ENCODE data around the gene TLR10. TPM values are rescaled to one million over a fixed set of nuclear protein-coding genes. Genes with fewer than 3 reads are reported as not detected.

The TLR10 gene
- total RNA-seq, 1 experiment from 2014 or later, result 0.30 TPM

DNA sequence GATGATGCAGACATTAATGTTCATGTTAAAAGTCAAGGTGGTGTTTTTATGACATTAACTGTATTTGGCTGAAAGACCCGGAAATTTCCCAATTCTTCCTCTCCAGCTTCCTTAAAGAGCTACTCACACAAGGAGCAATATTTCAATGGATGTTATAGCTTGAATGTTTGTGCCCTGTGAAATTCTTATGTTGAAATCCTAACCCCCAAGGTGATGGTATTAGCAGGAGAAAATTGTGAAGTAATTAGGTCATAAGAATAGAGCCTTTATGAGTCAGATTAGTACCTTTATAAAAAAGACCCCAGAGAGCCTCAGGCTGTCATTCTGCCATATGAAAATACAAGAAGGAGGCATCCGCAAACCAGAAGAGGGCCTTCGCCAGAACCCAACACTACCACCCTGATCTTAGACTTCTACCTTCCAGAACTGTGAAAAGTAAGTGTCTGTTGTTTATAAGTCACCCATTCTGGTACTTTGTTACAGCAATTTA is 18.2 kb upstream of the TLR10 start:
- H3K4me3 ChIP-seq (replicated peaks in 1 of 2; ENCODE audit: low read depth in 1 of 2, low read length in 2 of 2), result no peak overlapping the region
- no peaks in the 10 kb centered on the region for H3K9me3 ChIP-seq (ENCODE audit: control insufficient read depth in 1 of 2, insufficient read depth in 1 of 2, low read depth in 1 of 2, low read length in 2 of 2)
- no peak overlapping the region for H3K9ac ChIP-seq (ENCODE audit: low read length)
- H3K27me3 ChIP-seq (ENCODE audit: insufficient read depth, low read length), result no peaks in the 10 kb centered on the region
- ATAC-seq (no peak), DNase-seq (ENCODE audit: low read depth, low spot score) (no peak)
- RAD21 ChIA-PET (ENCODE audit: low non-redundant PET in 1 of 2, low total read pairs in 2 of 2, uncharacterized antibody in 2 of 2, unreplicated experiment in 2 of 2), result no interaction called here
- H3K27ac ChIP-seq (ENCODE audit: low read depth, low read length), result no peak overlapping the region
- no peaks in the 10 kb centered on the region for H3K9me2 ChIP-seq (ENCODE audit: insufficient read depth)
- H3K4me1 ChIP-seq (ENCODE audit: control insufficient read depth in 1 of 2, insufficient read depth in 2 of 2, low read length in 2 of 2), result no peaks in the 10 kb centered on the region; a peak in 1 of 4 replicates
- TF ChIP-seq EGR1 (IDR thresholded peaks at IDR 0.05; ENCODE audit: low read depth) (no peak), SIN3A (IDR thresholded peaks at IDR 0.05; ENCODE audit: low read depth) (no peak), ATF3 (IDR thresholded peaks at IDR 0.05) (no peak), ZNF274 (IDR thresholded peaks at IDR 0.05; ENCODE audit: low read depth, low read length) (no peak), CEBPB (IDR thresholded peaks at IDR 0.05; ENCODE audit: low read depth) (no peak), CTCF (IDR thresholded peaks at IDR 0.05 in 2 of 3, conservative IDR thresholded peaks at IDR 0.05 in 1 of 3; ENCODE audit: borderline replicate concordance in 1 of 3, insufficient read depth in 1 of 3, low read depth in 2 of 3, low read length in 2 of 3) (no peak), ZFX (IDR thresholded peaks at IDR 0.05) (no peak), SRF (IDR thresholded peaks at IDR 0.05; ENCODE audit: low read depth) (no peak), EZH2 (IDR thresholded peaks at IDR 0.05) (no peak), SP1 (IDR thresholded peaks at IDR 0.05; ENCODE audit: low read depth) (no peak)
- TF ChIP-seq, protein P1, sequence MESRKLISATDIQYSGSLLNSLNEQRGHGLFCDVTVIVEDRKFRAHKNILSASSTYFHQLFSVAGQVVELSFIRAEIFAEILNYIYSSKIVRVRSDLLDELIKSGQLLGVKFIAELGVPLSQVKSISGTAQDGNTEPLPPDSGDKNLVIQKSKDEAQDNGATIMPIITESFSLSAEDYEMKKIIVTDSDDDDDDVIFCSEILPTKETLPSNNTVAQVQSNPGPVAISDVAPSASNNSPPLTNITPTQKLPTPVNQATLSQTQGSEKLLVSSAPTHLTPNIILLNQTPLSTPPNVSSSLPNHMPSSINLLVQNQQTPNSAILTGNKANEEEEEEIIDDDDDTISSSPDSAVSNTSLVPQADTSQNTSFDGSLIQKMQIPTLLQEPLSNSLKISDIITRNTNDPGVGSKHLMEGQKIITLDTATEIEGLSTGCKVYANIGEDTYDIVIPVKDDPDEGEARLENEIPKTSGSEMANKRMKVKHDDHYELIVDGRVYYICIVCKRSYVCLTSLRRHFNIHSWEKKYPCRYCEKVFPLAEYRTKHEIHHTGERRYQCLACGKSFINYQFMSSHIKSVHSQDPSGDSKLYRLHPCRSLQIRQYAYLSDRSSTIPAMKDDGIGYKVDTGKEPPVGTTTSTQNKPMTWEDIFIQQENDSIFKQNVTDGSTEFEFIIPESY (IDR thresholded peaks at IDR 0.05; ENCODE audit: extremely low read depth, insufficient replicate concordance, low read length), result no peak
- H4K20me1 ChIP-seq (ENCODE audit: insufficient read depth), result no peaks in the 10 kb centered on the region
- intact Hi-C loops (cut with micrococcal nuclease), result no loop called here
- no TSS peak for BruUV-seq (replicated peaks)
- POLR2A ChIA-PET, result no interaction called here
- no peak overlapping the region for H2AFZ ChIP-seq (ENCODE audit: low read depth, low read length, poor library complexity, severe bottlenecking)
- no peak overlapping the region for H3K4me2 ChIP-seq (ENCODE audit: low read length)
- CTCF ChIA-PET, result no interaction called here
- no peaks in the 10 kb centered on the region for H3K79me2 ChIP-seq (ENCODE audit: insufficient read depth, low read length)
- H3K36me3 ChIP-seq (ENCODE audit: control insufficient read depth in 1 of 2, insufficient read depth in 2 of 2, low read length in 2 of 2), result no peaks in the 10 kb centered on the region
